CD4-positive, alpha-beta T cell treated with Interleukin-4 for 1 hour (primary cell): ENCODE measurements around the gene BEND4.

Experiments used
- DNase-seq, 2 donors: peaks; one replicate each; pipeline ENCODE4 v3.0.0-alpha.2; 2020 to 2022

Gene BEND4

DNA sequence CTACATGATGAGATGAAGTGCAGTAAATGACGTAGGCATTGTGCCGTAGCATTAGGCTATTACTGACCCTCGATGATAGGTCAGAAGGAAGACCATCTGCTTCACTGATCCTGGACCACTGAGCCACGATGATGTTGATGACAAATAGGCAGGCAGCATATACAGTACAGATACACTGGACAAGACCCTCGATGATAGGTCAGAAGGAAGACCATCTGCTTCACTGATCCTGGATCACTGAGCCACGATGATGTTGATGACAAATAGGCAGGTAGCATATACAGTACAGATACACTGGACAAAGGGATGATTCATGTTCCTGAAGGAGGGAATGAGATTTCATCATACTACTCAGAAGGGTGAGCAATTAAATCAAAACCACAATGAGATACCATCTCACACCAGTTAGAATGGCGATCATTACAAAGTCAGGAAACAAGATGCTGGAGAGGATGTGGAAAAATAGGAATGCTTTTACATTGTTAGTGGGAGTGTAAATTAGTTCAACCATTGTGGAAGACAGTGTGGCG is 50.9 kb downstream of the BEND4 start:
- DNase-seq: no peak

DNA sequence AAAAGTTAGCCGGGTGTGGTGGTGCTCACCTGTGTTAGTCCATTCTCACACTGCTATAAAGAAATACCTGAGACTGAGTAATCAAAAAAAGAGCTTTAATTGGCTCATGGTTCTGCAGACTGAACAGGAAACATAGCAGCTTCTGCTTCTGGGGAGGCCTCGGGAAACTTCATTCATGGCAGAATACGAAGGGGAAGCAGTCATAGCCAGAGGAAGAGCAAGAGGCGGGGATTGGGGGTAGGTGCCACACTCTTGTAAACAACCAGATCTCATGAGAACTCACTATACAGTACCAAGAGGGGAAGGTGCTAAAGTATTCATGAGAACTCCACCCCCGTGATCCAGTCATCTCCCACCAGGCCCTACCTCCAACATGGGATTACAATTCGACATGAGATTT is 64.1 kb downstream of the BEND4 start:
- DNase-seq: no peak

DNA sequence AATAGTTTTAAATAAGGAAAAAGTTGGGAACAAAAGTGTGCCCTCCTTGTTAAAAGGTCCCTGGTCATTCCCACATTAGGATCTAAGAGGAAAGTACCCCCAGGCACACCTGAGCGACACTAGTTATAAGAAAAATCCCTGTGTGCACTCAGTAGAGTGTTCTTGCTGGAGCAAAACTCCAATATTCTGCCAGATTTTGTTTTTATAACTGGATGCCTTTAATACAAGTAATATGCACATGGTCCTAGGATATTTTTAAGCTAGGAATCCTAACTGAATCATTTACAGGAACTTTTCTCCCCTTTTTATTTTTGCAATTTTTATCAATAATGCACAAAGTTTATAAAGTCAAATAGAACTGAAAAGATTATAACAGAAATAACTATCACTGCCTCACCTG is 68.6 kb downstream of the BEND4 start:
- no peak for DNase-seq

DNA sequence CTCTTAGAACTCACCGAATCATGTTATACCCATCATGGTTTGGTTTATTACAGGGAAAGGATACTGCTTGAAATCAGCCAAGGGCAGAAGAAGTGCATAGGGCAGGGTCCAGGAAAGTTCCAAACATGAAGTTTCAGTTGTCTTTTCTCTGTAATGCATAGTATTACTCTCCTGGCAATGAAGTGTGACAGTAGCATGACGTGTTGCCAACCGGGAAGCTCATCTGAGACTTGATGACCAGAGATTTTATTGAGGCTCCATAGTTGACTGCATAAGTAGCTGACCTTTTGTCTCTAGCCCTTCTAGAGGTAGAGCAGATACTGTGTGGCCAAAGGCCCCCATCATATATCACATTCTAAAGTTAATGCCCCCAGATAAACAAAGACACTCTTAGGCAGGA is 72.1 kb downstream of the BEND4 start:
- no peak for DNase-seq

GRCh38 chr4:42078184-42078801 is 74.2 kb downstream of the BEND4 start:
- no peak for DNase-seq

DNA sequence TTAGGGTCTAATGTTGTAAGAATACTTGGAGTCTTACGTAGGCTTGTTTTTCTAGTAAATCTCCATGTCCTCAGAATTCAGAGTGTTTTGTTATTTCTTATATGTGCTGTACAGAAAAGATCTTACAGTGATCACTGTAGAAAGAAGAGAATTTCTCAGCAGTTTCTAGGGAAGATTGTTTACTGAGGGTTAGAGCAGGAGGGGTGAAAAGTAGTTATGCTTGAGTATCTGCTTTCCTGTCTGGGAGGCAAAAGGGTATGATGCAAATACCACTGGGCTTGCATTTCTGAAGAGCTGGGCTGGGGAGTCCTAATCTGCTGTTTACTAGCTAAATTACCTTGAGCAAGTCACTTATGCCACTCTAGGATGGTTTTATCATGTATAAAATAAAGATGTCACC is 78.2 kb downstream of the BEND4 start:
- DNase-seq: no peak

DNA sequence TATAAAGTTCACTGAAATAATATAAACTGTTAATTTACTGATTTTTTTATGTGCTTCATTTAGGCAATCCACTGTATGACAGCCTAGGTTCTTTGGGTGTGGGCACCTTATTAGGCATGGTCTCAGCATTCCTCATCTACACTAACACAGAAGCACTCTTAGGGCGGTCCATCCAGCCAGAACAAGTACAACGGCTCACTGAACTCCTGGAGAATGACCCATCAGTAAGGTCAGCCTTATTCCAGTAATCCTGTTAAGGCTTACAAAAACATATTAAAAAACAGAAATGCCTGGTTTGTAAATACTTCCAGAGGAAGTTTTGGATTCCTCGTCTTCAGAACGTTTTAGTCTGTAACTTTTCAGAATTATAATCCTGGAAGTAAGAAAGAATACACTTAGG is 82.0 kb downstream of the BEND4 start:
- no peak for DNase-seq

DNA sequence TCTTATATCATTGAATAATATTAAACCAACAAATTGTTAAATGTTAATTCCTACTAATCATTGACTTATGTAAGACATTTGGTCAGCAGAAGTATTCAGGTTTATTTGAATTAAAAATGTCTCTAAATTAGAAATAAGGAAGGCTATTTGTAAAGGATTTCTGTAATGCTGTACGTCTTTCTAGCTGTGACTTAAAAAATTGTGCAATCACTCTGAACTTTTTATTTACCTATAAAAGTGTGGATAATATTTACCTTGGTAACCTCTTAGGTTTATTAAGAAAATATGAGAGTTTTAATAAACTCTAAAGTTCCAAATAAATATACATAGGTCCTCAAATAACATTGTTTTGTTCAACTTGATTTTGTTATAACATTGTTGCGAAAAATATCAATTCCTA is 85.2 kb downstream of the BEND4 start:
- DNase-seq: no peak

DNA sequence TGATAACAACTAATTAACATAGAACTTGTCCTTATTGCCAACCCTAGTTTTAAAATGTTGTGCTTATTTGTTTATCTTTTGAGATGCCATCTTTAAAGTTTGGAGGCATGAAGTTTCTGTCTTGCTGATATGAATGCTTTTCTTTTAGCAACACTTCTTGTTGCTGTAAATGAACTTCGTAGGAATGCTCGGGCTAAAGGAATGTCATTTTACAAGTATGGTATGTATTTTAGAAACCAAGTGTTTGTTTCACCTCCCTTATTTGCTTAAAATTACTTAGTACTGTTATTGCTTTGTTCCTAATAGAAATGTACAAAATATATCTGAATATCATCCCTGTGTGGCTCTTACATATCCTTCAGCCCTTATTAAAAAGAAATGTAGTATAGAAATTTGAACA is 86.1 kb downstream of the BEND4 start:
- no peak for DNase-seq
